Endothelial cell of umbilical vein (primary cell): ENCODE results near the gene SH3RF3. TPM values are rescaled to one million over a fixed set of nuclear protein-coding genes. Genes with fewer than 3 reads are reported as not detected.

Experiments
- BruUV-seq: library from RNA; stranded (reverse); fragments of 400-500 nt; replicated peaks from 2 replicates; lab custom pipeline; 2021; lab: Mats Ljungman, UMichigan
- CTCF ChIA-PET: fragments of 300-600, 350-600 bp; sonication (Branson Sonifier 250); formaldehyde crosslinking; loops from one replicate; lab custom pipeline; 2021; ENCODE audit warnings: antibody characterized with exemption, inconsistent platforms; lab: Charles Lee
- POLR2A ChIA-PET: fragments of 300-600, 350-600 bp; sonication (Branson Sonifier 250); formaldehyde crosslinking; loops from one replicate; lab custom pipeline; 2021; ENCODE audit warnings: antibody characterized with exemption, inconsistent platforms; lab: Charles Lee
- DNase-seq: peaks from one replicate; pipeline ENCODE4 v3.0.0-alpha.2; 2011; ENCODE audit warnings: low read depth, low spot score
- FAIRE-seq: peaks from 2 replicates; lab custom pipeline; 2011; peaks lifted over from hg19 to GRCh38; lab: Jason Lieb, UNC
- H2AFZ ChIP-seq: 2 replicates; pipeline ENCODE4 v1.6.0; 2012; ENCODE audit warnings: low read depth, low read length, control low read depth, inconsistent platforms
- H3K27ac ChIP-seq: 2 replicates; pipeline ENCODE4 v1.5.1; 2011; ENCODE audit warnings: low read depth, mild to moderate bottlenecking, control low read depth, low read length, moderate library complexity; ENCODE audit not compliant: insufficient read depth
- H3K27me3 ChIP-seq, 2 experiments: 2 replicates each; pipeline versions ENCODE4 v1.6.0 to v1.6.1; 2011; ENCODE audit warnings: low read length in 2 of 2, mixed read lengths in 1 of 2; ENCODE audit not compliant: control insufficient read depth in 2 of 2, insufficient read depth in 2 of 2
- H3K36me3 ChIP-seq, 2 experiments: 2 replicates in 1 of 2; 3 replicates in 1 of 2; pipeline ENCODE4 v1.5.1; 2011; ENCODE audit warnings: low read length in 2 of 2, mild to moderate bottlenecking in 1 of 2, moderate library complexity in 1 of 2; ENCODE audit not compliant: control insufficient read depth in 2 of 2, insufficient read depth in 2 of 2; ENCODE audit errors: extremely low read depth in 1 of 2
- H3K4me1 ChIP-seq: 3 replicates; pipeline ENCODE4 v1.5.1; 2011; ENCODE audit warnings: mild to moderate bottlenecking, low read length; ENCODE audit not compliant: control insufficient read depth, insufficient read depth; ENCODE audit errors: extremely low read depth
- H3K4me2 ChIP-seq: 2 replicates; pipeline ENCODE4 v1.6.1; 2011; ENCODE audit warnings: low read length, control low read depth, mixed read lengths; ENCODE audit not compliant: insufficient read depth
- H3K4me3 ChIP-seq, 3 experiments: fragments of 200-600 bp in 1 of 3; sonication (generic), shearing (Covaris generic) in 1 of 3; replicated peaks in 1 of 3; 2 replicates each; pipeline ENCODE4 v1.5.1; 2011 to 2016; ENCODE audit warnings: control low read depth in 3 of 3, low read length in 3 of 3, mild to moderate bottlenecking in 2 of 3, inconsistent platforms in 1 of 3, low read depth in 1 of 3, moderate library complexity in 1 of 3; ENCODE audit not compliant: insufficient read depth in 1 of 3
- H3K79me2 ChIP-seq: 2 replicates; pipeline ENCODE4 v1.6.0; 2012; ENCODE audit warnings: low read length, inconsistent platforms; ENCODE audit not compliant: control insufficient read depth, insufficient read depth
- H3K9ac ChIP-seq: replicated peaks from 2 replicates; pipeline ENCODE3; 2011; ENCODE audit warnings: low read length, control low read depth; ENCODE audit not compliant: insufficient read depth; ENCODE audit errors: extremely low read depth
- H3K9me1 ChIP-seq: replicated peaks from 3 replicates; pipeline ENCODE4 v1.6.0; 2011; ENCODE audit warnings: mild to moderate bottlenecking, low read length; ENCODE audit not compliant: control insufficient read depth, insufficient read depth; ENCODE audit errors: extremely low read depth
- H3K9me3 ChIP-seq: replicated peaks from 2 replicates; pipeline ENCODE4 v1.5.1; 2012; ENCODE audit warnings: low read length, inconsistent platforms; ENCODE audit not compliant: control insufficient read depth, insufficient read depth
- H4K20me1 ChIP-seq: replicated peaks from 2 replicates; pipeline ENCODE3; 2011; ENCODE audit warnings: mild to moderate bottlenecking, low read length; ENCODE audit not compliant: control insufficient read depth, insufficient read depth; ENCODE audit errors: extremely low read depth
- CTCF ChIP-seq, 2 donors: IDR thresholded peaks; 1 replicate in 1 of 2; 2 replicates in 1 of 2; pipeline ENCODE4 v1.5.1; 2011; ENCODE audit warnings: low read length in 2 of 2, mild to moderate bottlenecking in 2 of 2, moderate library complexity in 2 of 2, control low read depth in 1 of 2, inconsistent platforms in 1 of 2, low read depth in 1 of 2; ENCODE audit not compliant: insufficient read depth in 1 of 2; ENCODE audit errors: extremely low read depth in 1 of 2
- EZH2 ChIP-seq: IDR thresholded peaks from 2 replicates; pipeline ENCODE4 v1.6.1; 2012; ENCODE audit warnings: borderline replicate concordance, low read depth, mild to moderate bottlenecking, moderate library complexity, low read length, inconsistent platforms; ENCODE audit not compliant: severe bottlenecking
- GATA2 ChIP-seq: IDR thresholded peaks from 2 replicates; pipeline ENCODE4 v1.7.0; 2011; ENCODE audit warnings: low read depth, mild to moderate bottlenecking, moderate library complexity, mixed read lengths, low read length; ENCODE audit not compliant: insufficient read length, insufficient read depth
- JUN ChIP-seq: IDR thresholded peaks from 2 replicates; pipeline ENCODE4 v1.6.1; 2011; ENCODE audit warnings: borderline replicate concordance, low read depth; ENCODE audit not compliant: insufficient read length, insufficient read depth
- dilution Hi-C: fragments of 300-500 bp; cut with MboI; formaldehyde crosslinking; loops from one replicate; pipeline ENCODE4 v1.15.0; 2019; ENCODE audit warnings: low sequenced_read_pairs; ENCODE audit not compliant: extremely low pct_ligation_motif_present
- intact Hi-C: fragments of 100-400 bp; cut with micrococcal nuclease; formaldehyde crosslinking; loops from one replicate; pipeline ENCODE4 v1.10.0; 2022
- polyA plus RNA-seq, 4 experiments: library from polyadenylated mRNA; depleted of rRNA in 3 of 4; stranded (reverse) in 3 of 4; unstranded in 1 of 4; fragments of >200 nt; gene quantifications; 2 replicates each; pipeline versions ENCODE4 v1.2.1 to v1.2.3, GENCODE V29; 2011 to 2012; ENCODE audit warnings: missing spikeins in 1 of 4
- total RNA-seq: library from RNA; stranded (reverse); gene quantifications from 2 replicates; pipeline ENCODE4 v1.2.3, GENCODE V29; 2021

The SH3RF3 gene
- total and polyA plus RNA-seq, 2 donors (not counting 3 experiments of a cell fraction or from before 2014, with no cell fraction given) = 3.8 to 14.7 TPM

- Histone ChIP-seq H3K36me3 (no peaks in the 10 kb centered on the region), H2AFZ (no peak overlapping the region), H3K27ac (no peak overlapping the region), H3K4me3 (no peak overlapping the region), H3K27me3 (no peaks in the 10 kb centered on the region), H3K9me1 (no peaks in the 10 kb centered on the region), H3K79me2 (no peaks in the 10 kb centered on the region), H3K9ac (no peak overlapping the region), H3K4me1 (no peaks in the 10 kb centered on the region), H3K4me2 (no peak overlapping the region), H4K20me1 (no peaks in the 10 kb centered on the region), H3K9me3 (no peaks in the 10 kb centered on the region)
- ChIA-PET POLR2A (no interaction called here), CTCF (no interaction called here)
- intact Hi-C loops = no loop called here
- FAIRE-seq (no peak), DNase-seq (no peak)
- no TSS peak for BruUV-seq
- TF ChIP-seq JUN (no peak), CTCF (IDR thresholded peaks at IDR 0.05; ENCODE audit: extremely low read depth in 1 of 2, insufficient read depth in 1 of 2, low read depth in 1 of 2, low read length in 2 of 2) (no peak), EZH2 (no peak), GATA2 (no peak)
- dilution Hi-C loops = no loop called here
These were observed 250.5 kb downstream of the SH3RF3 start for GRCh38 chr2:109379507-109379906.
